ENCODE results near the gene AIFM3. TPM values are rescaled to one million over a fixed set of nuclear protein-coding genes. Genes with fewer than 3 reads are reported as not detected.
A peak's percentile ranks its signal among the peaks of the same experiment; 100 is the strongest.

The AIFM3 gene
- total and polyA plus RNA-seq, 5 donors from 2014 or later: 0.49 TPM; not detected in 4

- H3K4me1 Mint-ChIP-seq: peaks cover 0 to 34% (median 10%) of the 10 kb centered on the region in 4 donors
These were observed 46.7 kb downstream of the AIFM3 start for GRCh38 chr22:21013657-21014201.

DNA sequence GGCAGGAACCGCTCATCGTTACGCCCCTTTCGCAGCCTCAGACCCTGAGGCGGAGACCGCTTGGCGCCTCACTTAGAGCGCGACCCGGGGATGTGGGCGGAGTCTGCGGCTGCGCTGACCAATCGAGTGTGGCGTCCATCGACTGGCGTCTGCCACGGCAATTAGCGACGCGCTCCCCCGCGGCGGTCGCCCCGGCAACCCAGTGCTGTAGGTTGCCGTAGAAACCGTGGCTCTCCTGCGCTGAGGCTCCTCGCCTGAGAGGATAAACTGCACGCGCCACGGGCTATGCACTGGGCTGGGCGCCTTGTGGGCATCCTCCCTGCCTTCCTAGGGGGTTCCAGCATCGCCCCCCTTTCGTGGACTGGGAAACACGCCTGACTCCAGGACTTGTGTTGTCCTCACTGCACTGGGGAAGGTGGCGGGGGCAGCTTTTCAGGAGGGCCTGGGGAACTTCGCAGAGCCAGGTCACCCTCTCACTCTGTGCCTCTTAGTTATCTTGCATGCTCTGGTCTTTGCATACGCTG lies 47.2 kb downstream of the AIFM3 start:
- H3K4me3 ChIP-seq (ENCODE audit: low read depth, low read length): peak overlapping the region; percentile 41
- H3K36me3 ChIP-seq (ENCODE audit: control insufficient read depth, insufficient read depth, low read length): no peaks in the 10 kb centered on the region
- Mint-ChIP-seq H3K27ac (peak overlapping the region in 2 of 3 donors; percentile 85 to 97), H3K4me3 (peak overlapping the region; percentile 78 to 91 (median 89)), H3K9me3 (no peaks in the 10 kb centered on the region), H3K4me1 (peaks cover 0 to 34% (median 10%) of the 10 kb centered on the region in 4 donors), H3K36me3 (no peaks in the 10 kb centered on the region), H3K27me3 (no peaks in the 10 kb centered on the region)
- H3K4me1 ChIP-seq (ENCODE audit: control insufficient read depth, insufficient read depth, low read length, poor library complexity, severe bottlenecking): peaks cover 17% of the 10 kb centered on the region
- H3K27ac ChIP-seq (ENCODE audit: insufficient read depth, low read length, poor library complexity, severe bottlenecking): peak overlapping the region; percentile 69
- ATAC-seq (ENCODE audit: low read depth in 2 of 2): peak; percentile 91 to 92
- peak; percentile 80 to 88 (median 82) for DNase-seq
- H3K9me3 ChIP-seq (ENCODE audit: control insufficient read depth in 2 of 2, low read length in 2 of 2): no peaks in the 10 kb centered on the region
- H3K27me3 ChIP-seq (ENCODE audit: control insufficient read depth, insufficient read depth, low read length): no peaks in the 10 kb centered on the region

More at GRCh38 chr22:21013657-21014201, 46.7 kb downstream of the AIFM3 start:
- H3K4me3 ChIP-seq (ENCODE audit: low read depth, low read length): peak overlapping the region; percentile 13
- H3K4me1 ChIP-seq (ENCODE audit: control insufficient read depth, insufficient read depth, low read length, poor library complexity, severe bottlenecking): peaks cover 17% of the 10 kb centered on the region
- no peaks in the 10 kb centered on the region for H3K36me3 ChIP-seq (ENCODE audit: control insufficient read depth, insufficient read depth, low read length)
- no peaks in the 10 kb centered on the region for H3K27me3 ChIP-seq (ENCODE audit: control insufficient read depth, insufficient read depth, low read length)
- H3K36me3 Mint-ChIP-seq: no peaks in the 10 kb centered on the region
- peak overlapping the region; percentile 18 to 97 (median 85) for H3K27ac Mint-ChIP-seq
- no peak for ATAC-seq (ENCODE audit: low read depth in 2 of 2)
- H3K9me3 Mint-ChIP-seq: no peaks in the 10 kb centered on the region
- H3K4me3 Mint-ChIP-seq: peak overlapping the region; percentile 78 to 91 (median 89)
- DNase-seq: no peak
- H3K27me3 Mint-ChIP-seq: no peaks in the 10 kb centered on the region
- H3K27ac ChIP-seq (ENCODE audit: insufficient read depth, low read length, poor library complexity, severe bottlenecking): peak overlapping the region; percentile 69
- no peaks in the 10 kb centered on the region for H3K9me3 ChIP-seq (ENCODE audit: control insufficient read depth in 2 of 2, low read length in 2 of 2)

- Histone ChIP-seq H3K4me3 (ENCODE audit: low read depth, low read length) (peak within 1 kb of the TSS; percentile 41), H3K36me3 (ENCODE audit: control insufficient read depth, insufficient read depth, low read length) (no peaks in the 10 kb centered on the region), H3K4me1 (ENCODE audit: control insufficient read depth, insufficient read depth, low read length, poor library complexity, severe bottlenecking) (peaks cover 17% of the 10 kb centered on the region), H3K27ac (ENCODE audit: insufficient read depth, low read length, poor library complexity, severe bottlenecking) (peak within 1 kb of the TSS; percentile 69), H3K27me3 (ENCODE audit: control insufficient read depth, insufficient read depth, low read length) (no peaks in the 10 kb centered on the region), H3K9me3 (ENCODE audit: control insufficient read depth in 2 of 2, low read length in 2 of 2) (no peaks in the 10 kb centered on the region)
- H3K27me3 Mint-ChIP-seq: no peaks in the 10 kb centered on the region
- peak within 1 kb of the TSS; percentile 78 to 91 (median 89) for H3K4me3 Mint-ChIP-seq
- peaks cover 0 to 34% (median 10%) of the 10 kb centered on the region in 4 donors for H3K4me1 Mint-ChIP-seq
- no peaks in the 10 kb centered on the region for H3K36me3 Mint-ChIP-seq
- DNase-seq (no peak), ATAC-seq (ENCODE audit: low read depth in 2 of 2) (no peak)
- H3K9me3 Mint-ChIP-seq: no peaks in the 10 kb centered on the region
- peak within 1 kb of the TSS in 2 of 3 donors; percentile 85 to 97 for H3K27ac Mint-ChIP-seq
These were observed 47.8 kb downstream of the AIFM3 start, which contains the start of gene P2RX6 for GRCh38 chr22:21014726-21015465. P2RX6 (plus strand) TSS chr22:21015165; CDS start chr22:21015175, 10 bp downstream.

- Mint-ChIP-seq H3K4me3 (peak overlapping the region in 1 of 4 donors; percentile 21), H3K4me1 (peaks cover 0 to 34% (median 10%) of the 10 kb centered on the region in 4 donors), H3K9me3 (no peaks in the 10 kb centered on the region), H3K27ac (no peak overlapping the region), H3K27me3 (peaks cover 4% of the 10 kb centered on the region), H3K36me3 (no peaks in the 10 kb centered on the region)
- H3K27ac ChIP-seq (ENCODE audit: insufficient read depth, low read length, poor library complexity, severe bottlenecking): no peak overlapping the region
- H3K27me3 ChIP-seq (ENCODE audit: control insufficient read depth, insufficient read depth, low read length): no peaks in the 10 kb centered on the region
- H3K4me1 ChIP-seq (ENCODE audit: control insufficient read depth, insufficient read depth, low read length, poor library complexity, severe bottlenecking): peaks cover 17% of the 10 kb centered on the region
- ATAC-seq (ENCODE audit: low read depth in 2 of 2) (no peak), DNase-seq (no peak)
- no peaks in the 10 kb centered on the region for H3K36me3 ChIP-seq (ENCODE audit: control insufficient read depth, insufficient read depth, low read length)
- H3K4me3 ChIP-seq (ENCODE audit: low read depth, low read length): no peak overlapping the region
- no peaks in the 10 kb centered on the region for H3K9me3 ChIP-seq (ENCODE audit: control insufficient read depth in 2 of 2, low read length in 2 of 2)
These were observed 48.5 kb downstream of the AIFM3 start for GRCh38 chr22:21015466-21016006.

- Histone ChIP-seq H3K9me3 (ENCODE audit: control insufficient read depth in 2 of 2, low read length in 2 of 2) (no peaks in the 10 kb centered on the region), H3K36me3 (ENCODE audit: control insufficient read depth, insufficient read depth, low read length) (no peaks in the 10 kb centered on the region), H3K4me3 (ENCODE audit: low read depth, low read length) (no peak overlapping the region), H3K4me1 (ENCODE audit: control insufficient read depth, insufficient read depth, low read length, poor library complexity, severe bottlenecking) (peaks cover 17% of the 10 kb centered on the region), H3K27ac (ENCODE audit: insufficient read depth, low read length, poor library complexity, severe bottlenecking) (no peak overlapping the region), H3K27me3 (ENCODE audit: control insufficient read depth, insufficient read depth, low read length) (no peaks in the 10 kb centered on the region)
- no peak for ATAC-seq (ENCODE audit: low read depth in 2 of 2)
- Mint-ChIP-seq H3K4me1 (peaks cover 0 to 34% (median 10%) of the 10 kb centered on the region in 4 donors), H3K36me3 (no peaks in the 10 kb centered on the region), H3K9me3 (no peaks in the 10 kb centered on the region), H3K27ac (peak overlapping the region; percentile 62 to 80 (median 80)), H3K27me3 (peaks cover 4% of the 10 kb centered on the region), H3K4me3 (no peak overlapping the region)
- no peak for DNase-seq
These were observed 49.8 kb downstream of the AIFM3 start for GRCh38 chr22:21016644-21017420.

- H3K36me3 ChIP-seq (ENCODE audit: control insufficient read depth, insufficient read depth, low read length): no peaks in the 10 kb centered on the region
- Mint-ChIP-seq H3K27me3 (peaks cover 4% of the 10 kb centered on the region), H3K4me3 (no peak overlapping the region), H3K4me1 (peaks cover 0 to 31% (median 11%) of the 10 kb centered on the region in 4 donors), H3K9me3 (no peaks in the 10 kb centered on the region), H3K36me3 (no peaks in the 10 kb centered on the region), H3K27ac (no peak overlapping the region)
- H3K27me3 ChIP-seq (ENCODE audit: control insufficient read depth, insufficient read depth, low read length): no peaks in the 10 kb centered on the region
- H3K4me3 ChIP-seq (ENCODE audit: low read depth, low read length): no peak overlapping the region
- no peak overlapping the region for H3K27ac ChIP-seq (ENCODE audit: insufficient read depth, low read length, poor library complexity, severe bottlenecking)
- H3K4me1 ChIP-seq (ENCODE audit: control insufficient read depth, insufficient read depth, low read length, poor library complexity, severe bottlenecking): peaks cover 17% of the 10 kb centered on the region
- DNase-seq: no peak
- no peaks in the 10 kb centered on the region for H3K9me3 ChIP-seq (ENCODE audit: control insufficient read depth in 2 of 2, low read length in 2 of 2)
- no peak for ATAC-seq (ENCODE audit: low read depth in 2 of 2)
These were observed 51.3 kb downstream of the AIFM3 start for GRCh38 chr22:21018314-21018713.

- H3K27ac ChIP-seq (ENCODE audit: insufficient read depth, low read length, poor library complexity, severe bottlenecking): no peak overlapping the region
- Mint-ChIP-seq H3K27ac (no peak overlapping the region), H3K36me3 (no peaks in the 10 kb centered on the region), H3K27me3 (peaks cover 4% of the 10 kb centered on the region), H3K4me3 (no peak overlapping the region), H3K9me3 (no peaks in the 10 kb centered on the region), H3K4me1 (peaks cover 0 to 18% (median 7%) of the 10 kb centered on the region in 4 donors)
- DNase-seq: peak in 1 of 3 donors; percentile 32
- no peaks in the 10 kb centered on the region for H3K36me3 ChIP-seq (ENCODE audit: control insufficient read depth, insufficient read depth, low read length)
- H3K4me3 ChIP-seq (ENCODE audit: low read depth, low read length): no peak overlapping the region
- H3K9me3 ChIP-seq (ENCODE audit: control insufficient read depth in 2 of 2, low read length in 2 of 2): no peaks in the 10 kb centered on the region
- ATAC-seq (ENCODE audit: low read depth in 2 of 2): peak in 1 of 2 donors; percentile 40
- peaks cover 9% of the 10 kb centered on the region for H3K4me1 ChIP-seq (ENCODE audit: control insufficient read depth, insufficient read depth, low read length, poor library complexity, severe bottlenecking)
- no peaks in the 10 kb centered on the region for H3K27me3 ChIP-seq (ENCODE audit: control insufficient read depth, insufficient read depth, low read length)
These were observed 53.9 kb downstream of the AIFM3 start for GRCh38 chr22:21020802-21021429.

All from CD4-positive, CD25-positive, alpha-beta regulatory T cell (primary cell).